HepG2 (cell line): ENCODE measurements around the gene DPEP1. TPM values are rescaled to one million over a fixed set of nuclear protein-coding genes. Genes with fewer than 3 reads are reported as not detected.

ENCODE experiments used
- ARNTL ChIP-seq: sonication (generic); formaldehyde crosslinking; IDR thresholded peaks from 2 replicates; pipeline ENCODE4 v1.4.0; 2020; ENCODE audit warnings: mild to moderate bottlenecking, missing genetic modification reagents
- FOXO1 ChIP-seq: sonication (generic); formaldehyde crosslinking; IDR thresholded peaks from 2 replicates; pipeline ENCODE4 v1.4.0; 2020; ENCODE audit warnings: missing genetic modification reagents
- FOXO4 ChIP-seq: sonication (generic); formaldehyde crosslinking; conservative IDR thresholded peaks from 2 replicates; pipeline ENCODE4 v1.8.1; 2023; ENCODE audit warnings: missing genetic modification reagents
- GATAD2A ChIP-seq: IDR thresholded peaks from 2 replicates; pipeline ENCODE4 v1.6.1; 2016
- KAT2B ChIP-seq: fragments of 150-350 bp; IDR thresholded peaks from 2 replicates; pipeline ENCODE4 v1.6.1; 2014; ENCODE audit warnings: low read depth, low read length, borderline replicate concordance
- NCOA1 ChIP-seq: sonication (generic); formaldehyde crosslinking; IDR thresholded peaks from 2 replicates; pipeline ENCODE4 v1.9.0; 2021; ENCODE audit warnings: missing genetic modification reagents
- NFE2 ChIP-seq: sonication (generic); formaldehyde crosslinking; IDR thresholded peaks from 2 replicates; pipeline ENCODE4 v1.4.0; 2020; ENCODE audit warnings: missing genetic modification reagents
- RFX3 ChIP-seq: IDR thresholded peaks from 2 replicates; pipeline ENCODE4 v1.6.1; 2016; ENCODE audit warnings: missing biosample characterization, missing genetic modification reagents
- RNF2 ChIP-seq: fragments of 450-650 bp; conservative IDR thresholded peaks from 2 replicates; pipeline ENCODE4 v1.6.1; 2016; ENCODE audit warnings: low read depth
- SPEN ChIP-seq: sonication (generic); formaldehyde crosslinking; IDR thresholded peaks from 2 replicates; pipeline ENCODE4 v1.5.1; 2020; ENCODE audit warnings: low read depth, mild to moderate bottlenecking, missing genetic modification reagents
- SYNCRIP ChIP-seq: fragments of 200-400 bp; formaldehyde crosslinking; IDR thresholded peaks from 2 replicates; pipeline ENCODE4 v1.6.1; 2018; ENCODE audit warnings: mild to moderate bottlenecking, low read depth, low read length; ENCODE audit not compliant: insufficient read depth
- TFAP4 ChIP-seq: sonication (generic); IDR thresholded peaks from 2 replicates; pipeline ENCODE4 v1.6.1; 2016; ENCODE audit warnings: low read depth, borderline replicate concordance
- YEATS4 ChIP-seq: sonication (generic); formaldehyde crosslinking; IDR thresholded peaks from 2 replicates; pipeline ENCODE4 v1.4.0; 2020; ENCODE audit warnings: missing genetic modification reagents, borderline replicate concordance
- ZBTB43 ChIP-seq: sonication (generic); formaldehyde crosslinking; conservative IDR thresholded peaks from 2 replicates; pipeline ENCODE4 v1.4.0; 2020; ENCODE audit warnings: missing genetic modification reagents
- ZFP62 ChIP-seq: sonication (generic); formaldehyde crosslinking; IDR thresholded peaks from 2 replicates; pipeline ENCODE4 v1.4.0; 2020; ENCODE audit warnings: missing genetic modification reagents
- ZMAT3 ChIP-seq: sonication (generic); formaldehyde crosslinking; conservative IDR thresholded peaks from 2 replicates; pipeline ENCODE4 v1.7.0; 2021; ENCODE audit warnings: missing genetic modification reagents
- ZNF276 ChIP-seq: sonication (generic); formaldehyde crosslinking; IDR thresholded peaks from 2 replicates; pipeline ENCODE4 v1.4.0; 2020; ENCODE audit warnings: mild to moderate bottlenecking, low read depth, missing genetic modification reagents
- ZNF343 ChIP-seq: sonication (generic); formaldehyde crosslinking; IDR thresholded peaks from 2 replicates; pipeline ENCODE4 v1.4.0; 2020; ENCODE audit warnings: mild to moderate bottlenecking, missing genetic modification reagents
- ZNF710 ChIP-seq: sonication (generic); formaldehyde crosslinking; IDR thresholded peaks from 2 replicates; pipeline ENCODE4 v1.5.0; 2020; ENCODE audit warnings: mild to moderate bottlenecking, missing genetic modification reagents, borderline replicate concordance
- ZNF713 ChIP-seq: sonication (generic); formaldehyde crosslinking; IDR thresholded peaks from 2 replicates; pipeline ENCODE4 v1.4.0; 2020; ENCODE audit warnings: mild to moderate bottlenecking, missing genetic modification reagents
- ZNF841 ChIP-seq: sonication (generic); formaldehyde crosslinking; IDR thresholded peaks from 2 replicates; pipeline ENCODE4 v1.8.1; 2023; ENCODE audit warnings: missing genetic modification reagents, borderline replicate concordance
- ZSCAN25 ChIP-seq: sonication (generic); formaldehyde crosslinking; IDR thresholded peaks from 2 replicates; pipeline ENCODE4 v1.8.0; 2022; ENCODE audit warnings: mild to moderate bottlenecking, missing genetic modification reagents
- polyA plus RNA-seq, 8 experiments: library from polyadenylated mRNA; depleted of rRNA in 3 of 8; stranded (reverse) in 7 of 8; unstranded in 1 of 8; fragments of >200 nt; fragmentation: Illumina TruSeq in 4 of 8; extraction: Trizol in 4 of 8; gene quantifications; 2 replicates each; pipeline versions ENCODE4 v1.2.1 to v1.2.3, GENCODE V29; 2011 to 2016; ENCODE audit warnings: low read depth in 4 of 8, missing spikeins in 1 of 8, mixed read lengths in 1 of 8; ENCODE audit not compliant: insufficient read depth in 1 of 8
- total RNA-seq, 5 experiments: library from RNA; depleted of rRNA; stranded (reverse); fragments of >200 nt; fragmentation: Illumina TruSeq; extraction: Trizol; gene quantifications; 2 replicates each; pipeline ENCODE4 v1.2.3, GENCODE V29; 2016; ENCODE audit warnings: low read depth in 1 of 5

DPEP1 gene
- total and polyA plus RNA-seq, 2 of the 13 experiments (the other 11 are each of a cell fraction or from before 2014, with no cell fraction given): 37.6 to 52.2 TPM

- TF ChIP-seq YEATS4 (CRISPR knock-in tag) (peak; percentile 83), RFX3 (peak; percentile 83), FOXO1 (no peak; the same call in 1 of the 2 replicates), ZNF710 (peak; percentile 53; the same call in 1 of the 2 replicates), GATAD2A (CRISPR knock-in tag) (no peak; the same call in 1 of the 2 replicates), ZNF841 (no peak; the same call in 1 of the 2 replicates), ARNTL (CRISPR knock-in tag) (no peak; the same call in 1 of the 2 replicates), SPEN (peak; percentile 95), ZBTB43 (no peak; the same call in 1 of the 2 replicates), RNF2 (no peak), NCOA1 (peak; percentile 77; the same call in 1 of the 2 replicates), KAT2B (no peak), NFE2 (CRISPR knock-in tag) (no peak), ZFP62 (no peak), ZNF713 (CRISPR knock-in tag) (no peak), ZNF276 (CRISPR knock-in tag) (peak; percentile 9; the same call in 1 of the 2 replicates), FOXO4 (CRISPR knock-in tag) (no peak), ZSCAN25 (CRISPR knock-in tag) (peak; percentile 75; the same call in 1 of the 2 replicates), SYNCRIP (no peak), TFAP4 (no peak), ZNF343 (CRISPR knock-in tag) (peak; percentile 49; the same call in 1 of the 2 replicates), ZMAT3 (CRISPR knock-in tag) (peak; percentile 96)
Measured at GRCh38 chr16:89657442-89658220, 44.2 kb downstream of the DPEP1 start, which contains the start of the genes CHMP1A and SPATA33 (continued).
